Measurements from ENCODE around the gene CNTFR. TPM values are rescaled to one million over a fixed set of nuclear protein-coding genes. Genes with fewer than 3 reads are reported as not detected.

CNTFR gene
- total RNA-seq, 1 experiment from 2014 or later: 0.78 TPM

GRCh38 chr9:34502891-34503290 is 86.6 kb downstream of the CNTFR start:
- in situ Hi-C loops (cut with HindIII; ENCODE audit: low sequenced_read_pairs): loop anchor here (5.0 kb wide), 1 partner anchor 86 kb away; no protein-coding TSS in a partner anchor
- no peak for DNase-seq (ENCODE audit: low spot score)

DNA sequence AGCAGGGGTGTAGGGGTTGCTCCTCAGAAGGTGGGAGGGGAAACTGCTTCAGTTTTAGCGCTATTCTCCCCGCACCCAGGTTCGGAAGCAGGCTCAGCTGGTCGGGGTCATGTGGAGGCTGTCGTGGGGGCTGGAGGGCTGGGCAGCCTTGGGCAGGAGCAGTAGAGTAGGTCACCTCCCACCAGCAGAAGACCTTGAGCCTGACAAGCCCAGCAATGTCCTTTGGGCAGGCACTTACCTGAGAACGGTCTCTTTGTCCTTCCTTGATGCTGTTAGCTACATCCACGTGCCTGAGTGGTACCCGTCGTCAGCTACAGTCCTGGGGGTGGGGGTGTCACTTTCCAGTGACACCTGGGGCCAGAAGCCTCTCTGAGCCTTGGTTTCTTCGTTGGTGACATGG is 87.1 kb downstream of the CNTFR start:
- in situ Hi-C loops (cut with HindIII; ENCODE audit: low sequenced_read_pairs): loop anchor here (5.0 kb wide), 1 partner anchor 85 kb away; no protein-coding TSS in a partner anchor
- no peak for DNase-seq (ENCODE audit: low spot score)

DNA sequence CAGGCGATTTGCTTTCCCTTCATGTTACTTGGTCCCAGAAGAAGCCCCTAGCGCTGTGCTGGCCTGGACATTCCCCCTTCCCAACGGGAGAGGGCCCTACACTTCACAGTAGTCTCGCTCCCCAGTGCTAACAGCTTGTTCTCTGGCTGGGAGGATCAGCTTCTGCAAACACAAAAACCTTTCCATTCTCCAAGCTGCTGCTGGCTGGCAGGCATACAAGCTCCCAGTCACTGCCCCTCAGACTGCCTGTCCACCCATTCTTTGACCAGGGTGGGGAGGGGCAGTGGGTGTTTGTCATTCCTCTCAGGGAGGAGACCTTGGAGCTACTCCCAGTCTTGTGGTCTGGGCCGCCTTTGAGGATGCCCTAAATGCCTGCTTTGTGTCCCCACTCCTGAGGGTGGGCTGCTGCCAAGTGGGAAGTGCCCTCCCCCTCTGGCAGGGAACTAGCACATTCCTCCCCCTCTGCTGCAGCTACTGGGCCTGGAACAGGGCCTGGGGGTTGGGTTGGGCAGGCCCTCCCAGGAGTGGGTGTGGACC is 87.6 kb downstream of the CNTFR start:
- DNase-seq (ENCODE audit: low spot score): peak; percentile 60

More for the DNA sequence above, 87.6 kb downstream of the CNTFR start:
- in situ Hi-C loops (cut with HindIII; ENCODE audit: low sequenced_read_pairs): loop anchor here (5.0 kb wide), 1 partner anchor 85 kb away; no protein-coding TSS in a partner anchor

Other genes starting within 250 kb of the CNTFR start
- gene MYORG, start 212.8 kb downstream of the CNTFR start, total RNA-seq (2014; rRNA removed; shearing (Covaris generic)): 0.80 and 0.92 TPM in 2 replicates
- 5.2 TPM in 2 replicates for gene FAM219A, start 131.2 kb downstream of the CNTFR start, total RNA-seq (2014; rRNA removed; shearing (Covaris generic))
- gene DNAI1, start 130.9 kb downstream of the CNTFR start, total RNA-seq (2014; rRNA removed; shearing (Covaris generic)): not detected in 2 replicates
- 10.4 and 18.0 TPM in 2 replicates for gene ENHO, start 66.7 kb downstream of the CNTFR start, total RNA-seq (2014; rRNA removed; shearing (Covaris generic))
- 57.9 and 59.4 TPM in 2 replicates for gene RPP25L, start 22.4 kb upstream of the CNTFR start, total RNA-seq (2014; rRNA removed; shearing (Covaris generic))
- gene DCTN3, start 30.8 kb upstream of the CNTFR start, total RNA-seq (2014; rRNA removed; shearing (Covaris generic)): 105 and 160 TPM in 2 replicates
- gene ARID3C, start 39.3 kb upstream of the CNTFR start, total RNA-seq (2014; rRNA removed; shearing (Covaris generic)): 1.5 TPM in 1 of 2 replicates, not detected in the other
- 193 and 208 TPM in 2 replicates for gene SIGMAR1, start 48.1 kb upstream of the CNTFR start, total RNA-seq (2014; rRNA removed; shearing (Covaris generic))
- gene GALT, start 57.0 kb upstream of the CNTFR start, total RNA-seq (2014; rRNA removed; shearing (Covaris generic)): 41.6 and 51.2 TPM in 2 replicates
- 6.9 and 9.8 TPM in 2 replicates for gene IL11RA, start 62.5 kb upstream of the CNTFR start, total RNA-seq (2014; rRNA removed; shearing (Covaris generic))
- gene CCL27, start 72.9 kb upstream of the CNTFR start, total RNA-seq (2014; rRNA removed; shearing (Covaris generic)): not detected in 2 replicates
- not detected in 2 replicates for gene CCL19, start 101.6 kb upstream of the CNTFR start, total RNA-seq (2014; rRNA removed; shearing (Covaris generic))
- not detected in 2 replicates for gene CCL21, start 120.4 kb upstream of the CNTFR start, total RNA-seq (2014; rRNA removed; shearing (Covaris generic))